Common myeloid progenitor, CD34-positive (primary cell): ENCODE results near the gene VPS37C.

Source experiments
- CTCF ChIA-PET: fragments of 350-600 bp; sonication (Branson Sonifier 250); formaldehyde crosslinking; loops from one replicate; lab custom pipeline; 2021; ENCODE audit warnings: antibody characterized with exemption; lab: Charles Lee
- POLR2A ChIA-PET: fragments of 350-600 bp; sonication (Branson Sonifier 250); formaldehyde crosslinking; loops from one replicate; lab custom pipeline; 2021; ENCODE audit warnings: antibody characterized with exemption; lab: Charles Lee
- DNase-seq, 3 donors: peaks; one replicate each; pipeline versions ENCODE4 v3.0.0 to v3.0.0-alpha.2; 2013
- H3K27ac ChIP-seq, 2 experiments: 1 replicate in 1 of 2; 2 replicates in 1 of 2; pipeline ENCODE4 v1.7.0; 2013; ENCODE audit warnings: inconsistent platforms in 2 of 2, low read length in 2 of 2, mild to moderate bottlenecking in 2 of 2, low read depth in 1 of 2, moderate library complexity in 1 of 2; ENCODE audit not compliant: severe bottlenecking in 2 of 2, insufficient read depth in 1 of 2, poor library complexity in 1 of 2
- H3K27me3 ChIP-seq, 5 experiments: replicated peaks in 2 of 5; 1 replicate in 3 of 5; 2 replicates in 2 of 5; pipeline versions ENCODE4 v1.6.1 to v1.7.0; 2013; ENCODE audit warnings: low read length in 4 of 5, mild to moderate bottlenecking in 2 of 5, moderate library complexity in 2 of 5, inconsistent platforms in 1 of 5; ENCODE audit not compliant: insufficient read depth in 5 of 5, control insufficient read depth in 4 of 5
- H3K36me3 ChIP-seq, 4 experiments: 1 replicate in 2 of 4; 2 replicates in 2 of 4; pipeline versions ENCODE4 v1.6.1 to v1.7.0; 2013; ENCODE audit warnings: low read length in 3 of 4, control low read depth in 1 of 4, mild to moderate bottlenecking in 1 of 4; ENCODE audit not compliant: control insufficient read depth in 4 of 4, insufficient read depth in 4 of 4
- H3K4me1 ChIP-seq, 4 experiments: 1 replicate in 3 of 4; 2 replicates in 1 of 4; pipeline versions ENCODE4 v1.6.1 to v1.7.1; 2013; ENCODE audit warnings: low read length in 3 of 4, mild to moderate bottlenecking in 3 of 4, control low read depth in 1 of 4, inconsistent platforms in 1 of 4, moderate library complexity in 1 of 4; ENCODE audit not compliant: control insufficient read depth in 4 of 4, insufficient read depth in 4 of 4; ENCODE audit errors: control extremely low read depth in 1 of 4
- H3K4me3 ChIP-seq, 7 experiments: 1 replicate in 4 of 7; 2 replicates in 3 of 7; pipeline versions ENCODE4 v1.5.1 to v1.7.0; 2013; ENCODE audit warnings: mild to moderate bottlenecking in 7 of 7, low read length in 6 of 7, moderate library complexity in 6 of 7, inconsistent platforms in 2 of 7, low read depth in 2 of 7, control low read depth in 1 of 7; ENCODE audit not compliant: insufficient read depth in 4 of 7, control insufficient read depth in 1 of 7; ENCODE audit errors: extremely low read depth in 1 of 7
- H3K9me3 ChIP-seq, 5 experiments: 1 replicate in 4 of 5; 2 replicates in 1 of 5; pipeline versions ENCODE4 v1.6.1 to v1.7.1; 2013; ENCODE audit warnings: low read length in 4 of 5, mild to moderate bottlenecking in 2 of 5, inconsistent platforms in 1 of 5, low read depth in 1 of 5, moderate library complexity in 1 of 5; ENCODE audit not compliant: control insufficient read depth in 4 of 5, insufficient read depth in 2 of 5; ENCODE audit errors: control extremely low read depth in 1 of 5
- WGBS: methylation state at CpG from one replicate; pipeline ENCODE4 v1.1.5; 2013; ENCODE audit not compliant: insufficient coverage; 5-methylcytosine and 5-hydroxymethylcytosine counted together

VPS37C gene

DNA sequence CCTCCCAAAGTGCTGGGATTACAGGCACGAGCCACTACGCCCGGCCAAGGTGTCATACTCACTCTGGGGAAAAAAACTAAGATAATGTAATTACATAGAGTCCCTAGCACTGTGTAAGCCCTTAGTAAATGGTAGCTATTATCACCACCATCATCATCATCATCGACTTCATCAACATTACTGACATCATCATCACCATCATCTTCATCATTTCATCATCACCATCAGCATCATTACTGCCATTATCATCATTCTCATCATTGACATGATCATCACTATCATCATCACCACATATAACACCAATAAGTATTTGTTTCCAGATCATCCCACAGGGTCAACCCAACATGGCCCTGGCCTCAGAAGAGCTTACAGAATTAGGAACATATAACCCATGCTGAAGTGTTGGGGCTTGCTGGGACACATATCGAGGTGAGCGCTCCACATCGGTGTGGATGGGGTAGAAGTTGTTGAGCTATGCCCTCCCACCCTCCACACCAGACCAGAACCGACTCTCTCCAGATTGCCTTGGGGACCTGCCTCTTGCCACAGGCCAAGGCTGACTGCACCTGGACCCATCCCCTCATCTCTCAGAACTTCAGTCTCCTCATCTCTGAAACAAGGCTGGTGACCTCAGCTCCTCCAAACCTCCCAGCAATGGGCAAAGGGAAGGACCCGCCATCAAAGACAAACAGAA is 73.7 kb downstream of the VPS37C start:
- 91% methylated on average over 7 of the region's 9 CpGs for whole genome bisulfite sequencing
- H3K27ac ChIP-seq = no peak overlapping the region
- no peaks in the 10 kb centered on the region for H3K36me3 ChIP-seq
- CTCF ChIA-PET = interaction anchor here (0.9 kb wide), 1 partner anchor 45 kb away, joined by 3 read pairs; no protein-coding TSS in a partner anchor
- H3K4me1 ChIP-seq = peaks cover 0 to 15% (median 12%) of the 10 kb centered on the region in 4 experiments
- POLR2A ChIA-PET = interaction anchor here (0.7 kb wide), 1 partner anchor 18 kb away, joined by 6 read pairs; no protein-coding TSS in a partner anchor
- no peak for DNase-seq
- peaks cover 0 to 2% (median 0%) of the 10 kb centered on the region in 5 experiments for H3K27me3 ChIP-seq
- H3K4me3 ChIP-seq = no peak overlapping the region
- no peaks in the 10 kb centered on the region for H3K9me3 ChIP-seq

- WGBS = 99% methylated on average over 11 of the region's 13 CpGs
- H3K27me3 ChIP-seq = peaks cover 0 to 2% (median 0%) of the 10 kb centered on the region in 5 experiments
- no peak overlapping the region for H3K4me3 ChIP-seq
- no peaks in the 10 kb centered on the region for H3K9me3 ChIP-seq
- ChIA-PET CTCF (no interaction called here), POLR2A (no interaction called here)
- no peaks in the 10 kb centered on the region for H3K36me3 ChIP-seq
- no peak for DNase-seq
- H3K27ac ChIP-seq = no peak overlapping the region
- peaks cover 0 to 12% (median 3%) of the 10 kb centered on the region in 4 experiments for H3K4me1 ChIP-seq
Measured at GRCh38 chr11:61083601-61084147, 77.6 kb downstream of the VPS37C start.

GRCh38 chr11:61082931-61083531 is 78.2 kb downstream of the VPS37C start:
- Histone ChIP-seq H3K9me3 (no peaks in the 10 kb centered on the region), H3K27me3 (peaks cover 0 to 2% (median 0%) of the 10 kb centered on the region in 5 experiments), H3K4me1 (peaks cover 0 to 12% (median 3%) of the 10 kb centered on the region in 4 experiments), H3K36me3 (no peaks in the 10 kb centered on the region), H3K27ac (no peak overlapping the region), H3K4me3 (no peak overlapping the region)
- CTCF ChIA-PET = interaction anchor here (2.2 kb wide), 1 partner anchor 45 kb away, joined by 5 read pairs; no protein-coding TSS in a partner anchor
- DNase-seq = no peak
- WGBS = 91% methylated on average over 14 of the region's 14 CpGs
- POLR2A ChIA-PET = no interaction called here

- Histone ChIP-seq H3K4me1 (peaks cover 0 to 12% (median 3%) of the 10 kb centered on the region in 4 experiments), H3K4me3 (no peak overlapping the region), H3K27ac (no peak overlapping the region), H3K9me3 (no peaks in the 10 kb centered on the region), H3K36me3 (no peaks in the 10 kb centered on the region), H3K27me3 (peaks cover 0 to 2% (median 0%) of the 10 kb centered on the region in 5 experiments)
- 51% methylated on average over 15 of the region's 18 CpGs for WGBS
- POLR2A ChIA-PET = no interaction called here
- CTCF ChIA-PET = interaction anchor here (2.2 kb wide), 1 partner anchor 46 kb away, joined by 5 read pairs; no protein-coding TSS in a partner anchor
- no peak for DNase-seq
Measured at GRCh38 chr11:61082062-61082870, 79.0 kb downstream of the VPS37C start.

DNA sequence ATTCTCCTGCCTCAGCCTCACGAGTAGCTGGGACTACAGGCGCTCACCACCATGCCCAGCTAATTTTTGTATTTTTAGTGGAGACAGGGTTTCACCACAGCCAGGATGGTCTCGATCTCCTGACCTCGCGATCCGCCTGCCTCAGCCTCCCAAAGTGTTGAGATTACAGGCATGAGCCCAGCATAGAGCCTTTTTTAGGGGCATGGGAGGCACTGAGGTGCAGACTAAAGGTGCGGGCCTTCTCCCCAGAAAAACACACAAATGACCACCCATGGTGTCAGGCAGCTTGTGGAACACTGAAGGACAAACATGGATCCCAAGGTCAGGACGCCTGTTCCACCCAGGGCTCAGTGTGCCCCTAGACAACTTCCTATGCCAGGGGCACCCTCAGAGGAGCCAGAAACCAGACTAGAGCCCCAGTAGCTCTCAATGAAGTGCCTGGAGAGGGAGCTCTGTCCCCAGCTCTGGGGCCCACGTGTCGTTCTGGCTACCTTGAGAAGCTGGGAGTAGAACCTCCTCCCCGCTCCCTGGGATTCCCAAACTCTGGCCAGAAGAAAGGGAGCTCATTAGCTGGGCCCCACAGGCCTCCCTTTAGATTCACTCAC is 80.1 kb downstream of the VPS37C start:
- CTCF ChIA-PET = interaction anchor here (1.2 to 2.2 kb wide), 6 partner anchors 11 to 111 kb away, joined by 3 to 6 read pairs (median 4); no protein-coding TSS in a partner anchor
- Histone ChIP-seq H3K9me3 (no peaks in the 10 kb centered on the region), H3K27ac (no peak overlapping the region), H3K4me3 (no peak overlapping the region), H3K27me3 (peaks cover 0 to 2% (median 0%) of the 10 kb centered on the region in 5 experiments), H3K4me1 (peaks cover 0 to 12% (median 3%) of the 10 kb centered on the region in 4 experiments), H3K36me3 (no peaks in the 10 kb centered on the region)
- WGBS = 90% methylated on average over 10 of the region's 11 CpGs
- POLR2A ChIA-PET = no interaction called here
- no peak for DNase-seq

DNA sequence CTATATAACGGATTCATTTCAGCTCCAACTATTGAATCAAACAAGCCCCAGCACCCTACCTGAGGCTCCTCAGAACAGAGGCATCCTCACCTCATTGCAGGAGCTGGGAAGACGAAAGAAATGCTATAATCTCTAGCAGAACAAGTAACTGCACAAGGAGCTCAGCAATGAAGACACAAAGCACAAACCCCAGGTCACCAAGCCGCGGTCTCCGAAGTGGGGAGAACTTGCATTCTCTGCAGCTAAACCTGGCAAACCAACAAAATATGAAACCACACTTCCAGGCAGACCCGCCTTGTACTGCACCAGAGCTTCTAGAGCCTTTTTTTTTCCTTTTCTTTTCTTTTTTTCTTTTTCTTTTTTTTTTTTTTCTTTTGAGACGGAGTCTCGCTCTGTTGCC is 80.7 kb downstream of the VPS37C start:
- POLR2A ChIA-PET = no interaction called here
- no peak overlapping the region for H3K27ac ChIP-seq
- 91% methylated on average over 7 of the region's 8 CpGs for WGBS
- H3K9me3 ChIP-seq = no peaks in the 10 kb centered on the region
- CTCF ChIA-PET = interaction anchor here (1.2 to 1.6 kb wide), 5 partner anchors 11 to 110 kb away, joined by 3 to 6 read pairs (median 4); no protein-coding TSS in a partner anchor
- peaks cover 0 to 2% (median 0%) of the 10 kb centered on the region in 5 experiments for H3K27me3 ChIP-seq
- H3K4me1 ChIP-seq = peaks cover 0 to 12% (median 3%) of the 10 kb centered on the region in 4 experiments
- no peak overlapping the region for H3K4me3 ChIP-seq
- no peaks in the 10 kb centered on the region for H3K36me3 ChIP-seq
- no peak for DNase-seq
